Endometrial microvascular endothelial cells (primary cell): ENCODE measurements around the gene RNF220. TPM values are rescaled to one million over a fixed set of nuclear protein-coding genes. Genes with fewer than 3 reads are reported as not detected.

Experiments
- in situ Hi-C: cut with HindIII; loops from 2 replicates; pipeline ENCODE4 v1.10.0; 2017; ENCODE audit warnings: low sequenced_read_pairs, low pct_unique_long_range_greater_than_20kb; ENCODE audit errors: inconsistent ontology term
- total RNA-seq: library from RNA; depleted of rRNA; stranded (reverse); fragments of >200 nt; gene quantifications from one replicate; pipeline ENCODE4 v1.2.3, GENCODE V29; 2015; ENCODE audit errors: inconsistent ontology term

RNF220 gene
- total RNA-seq, 1 donor from 2014 or later = 112 TPM

GRCh38 chr1:44591381-44591780 is 186.3 kb downstream of the RNF220 start:
- in situ Hi-C loops = no loop called here

- in situ Hi-C loops = no loop called here
Observed at GRCh38 chr1:44592208-44593145, 187.4 kb downstream of the RNF220 start.

GRCh38 chr1:44594353-44594752 is 189.3 kb downstream of the RNF220 start:
- in situ Hi-C loops = no loop called here

- in situ Hi-C loops = no loop called here
Observed at GRCh38 chr1:44594871-44595735, 190.0 kb downstream of the RNF220 start.

- in situ Hi-C loops = no loop called here
Observed at GRCh38 chr1:44596511-44596910, 191.5 kb downstream of the RNF220 start.

GRCh38 chr1:44598167-44598566 is 193.1 kb downstream of the RNF220 start:
- in situ Hi-C loops = no loop called here

- in situ Hi-C loops = no loop called here
Observed at GRCh38 chr1:44602634-44603628, 197.9 kb downstream of the RNF220 start.

- in situ Hi-C loops = no loop called here
Observed at GRCh38 chr1:44603718-44604117, 198.7 kb downstream of the RNF220 start.

GRCh38 chr1:44604157-44604955 is 199.3 kb downstream of the RNF220 start:
- in situ Hi-C loops = no loop called here

- in situ Hi-C loops = no loop called here
Observed at GRCh38 chr1:44605914-44606615, 201.0 kb downstream of the RNF220 start.

GRCh38 chr1:44606701-44607281 is 201.7 kb downstream of the RNF220 start:
- in situ Hi-C loops = no loop called here

- in situ Hi-C loops = no loop called here
Observed at GRCh38 chr1:44608141-44608540, 203.1 kb downstream of the RNF220 start.

- in situ Hi-C loops = no loop called here
Observed at GRCh38 chr1:44609412-44609767, 204.3 kb downstream of the RNF220 start.

GRCh38 chr1:44609768-44610526 is 204.9 kb downstream of the RNF220 start:
- in situ Hi-C loops = no loop called here

GRCh38 chr1:44610527-44611148 is 205.6 kb downstream of the RNF220 start:
- in situ Hi-C loops = no loop called here

- in situ Hi-C loops = no loop called here
Observed at GRCh38 chr1:44611419-44611818, 206.4 kb downstream of the RNF220 start.
